GM21447 (cell line): ENCODE results near the gene DNAJC15.

Experiments used
- ATAC-seq: cut with Tn5 transposase; IDR thresholded peaks from one replicate; pipeline ENCODE4 v1.9.1; 2021; ENCODE audit not compliant: unreplicated experiment

DNAJC15 gene

GRCh38 chr13:43124490-43124889 is 101.1 kb downstream of the DNAJC15 start:
- no peak for ATAC-seq

DNA sequence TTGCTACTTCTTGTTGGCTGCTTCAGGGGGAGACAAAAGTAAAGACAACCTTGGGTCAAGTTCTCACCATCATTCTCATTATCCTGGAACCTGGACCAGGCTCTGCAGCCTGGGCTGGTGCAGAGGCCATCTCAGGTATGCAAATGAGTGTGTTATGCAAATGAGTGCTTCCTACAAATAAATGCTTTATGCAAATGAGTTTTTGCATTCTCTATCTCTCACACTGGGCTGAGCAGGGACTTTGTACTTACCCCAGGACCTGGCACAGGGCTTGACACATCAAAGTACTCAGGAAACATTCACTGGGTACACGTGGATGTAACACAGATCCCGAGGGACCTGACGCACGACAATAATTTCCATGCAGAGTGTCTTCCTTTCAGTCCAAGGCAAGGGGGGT is 103.0 kb downstream of the DNAJC15 start:
- ATAC-seq = no peak

DNA sequence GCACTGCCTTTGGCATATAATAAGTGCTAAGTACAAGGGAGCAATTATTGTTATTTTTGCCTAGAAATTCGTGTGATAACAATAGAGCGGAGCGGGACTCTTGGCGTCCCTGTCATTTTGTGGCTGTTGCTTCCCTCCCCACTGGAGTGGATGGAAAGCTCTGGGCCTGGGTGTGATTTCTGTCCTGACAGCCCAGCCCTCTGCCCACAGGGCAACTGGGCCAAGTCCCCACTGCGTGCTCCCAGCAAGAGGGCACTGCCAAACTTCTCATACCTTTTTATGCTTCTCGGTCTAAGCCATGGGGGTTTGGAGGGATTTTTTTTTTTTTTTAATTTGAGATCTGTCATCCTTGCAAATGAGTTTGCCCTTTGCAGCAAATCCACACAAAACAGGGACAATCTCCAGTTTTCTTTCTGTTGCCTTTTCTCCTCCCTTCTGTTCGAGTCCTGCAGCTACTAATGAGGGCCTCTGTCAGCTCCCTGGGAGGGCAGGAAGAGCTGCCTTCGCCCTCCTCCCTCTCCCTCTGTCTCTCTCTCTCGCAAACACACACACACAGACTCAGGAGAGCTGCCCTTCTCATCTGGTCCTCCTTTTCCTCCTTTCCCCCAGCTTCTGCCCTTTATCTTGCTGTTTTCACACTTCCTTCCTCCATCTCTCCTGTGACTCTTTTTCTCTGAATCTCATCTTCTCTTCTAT is 103.9 kb downstream of the DNAJC15 start:
- ATAC-seq = no peak

DNA sequence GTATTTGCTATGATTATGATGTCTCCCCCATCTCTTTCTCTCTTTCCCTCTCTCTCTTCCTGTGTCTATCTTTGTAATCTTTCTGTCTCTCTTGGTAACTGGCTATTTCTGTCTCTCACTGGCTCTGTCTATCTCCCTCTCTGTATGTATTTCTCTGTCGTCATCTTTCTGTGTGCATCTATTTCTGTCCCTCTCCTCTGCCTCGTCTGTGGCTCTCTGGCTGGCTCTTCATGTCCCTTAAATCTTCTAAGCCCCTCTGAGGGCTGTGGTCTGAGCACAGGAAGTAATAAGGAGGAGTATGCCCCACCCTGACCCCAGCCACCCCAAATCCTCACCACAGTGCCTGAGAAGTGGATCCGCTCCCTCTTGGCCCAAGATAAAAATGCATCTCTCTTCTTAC is 104.4 kb downstream of the DNAJC15 start:
- ATAC-seq = no peak

DNA sequence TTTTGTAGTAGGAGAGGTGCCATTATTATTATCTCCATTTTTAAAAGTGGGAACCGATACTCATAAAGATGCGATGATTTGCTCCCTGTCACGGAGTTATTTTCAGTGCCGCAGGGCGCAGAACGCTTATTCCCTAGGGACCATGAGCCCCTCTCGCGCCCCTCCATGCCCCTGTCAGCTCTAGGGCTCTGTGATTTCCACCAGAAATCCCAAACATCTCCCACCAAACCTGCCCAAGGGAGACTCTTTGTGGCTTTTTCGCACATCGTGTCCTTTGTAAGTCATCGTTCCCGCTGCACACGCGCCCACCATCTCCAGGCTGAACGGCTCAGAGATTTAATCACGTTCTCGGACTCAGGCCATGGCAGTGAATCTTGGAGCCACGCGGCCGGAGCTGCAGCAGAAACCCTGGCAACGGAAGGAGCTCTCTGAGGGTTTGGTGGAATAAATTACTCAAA is 105.1 kb downstream of the DNAJC15 start:
- ATAC-seq = no peak

- no peak for ATAC-seq
Observed at GRCh38 chr13:43129066-43129465, 105.7 kb downstream of the DNAJC15 start.

GRCh38 chr13:43129511-43130110 is 106.2 kb downstream of the DNAJC15 start:
- no peak for ATAC-seq

DNA sequence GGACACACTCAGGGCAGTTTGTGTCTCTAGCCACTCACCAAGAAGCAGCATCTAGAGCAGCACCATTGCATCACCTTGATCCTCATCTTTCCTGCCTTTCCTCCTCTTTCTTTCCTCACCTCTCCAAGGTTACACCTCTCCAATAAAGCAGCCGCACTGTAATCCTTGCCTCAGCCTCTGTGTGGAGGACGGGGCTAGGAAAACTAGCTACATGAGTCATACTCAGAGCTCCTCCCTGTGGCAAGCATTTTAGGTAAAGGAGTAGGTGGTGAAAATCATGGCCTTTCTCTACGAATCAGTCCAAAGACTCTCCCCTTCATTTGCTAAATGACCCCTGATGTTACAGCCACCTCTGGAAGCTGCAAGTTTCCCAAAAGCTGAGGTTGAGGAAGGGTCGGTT is 108.9 kb downstream of the DNAJC15 start:
- ATAC-seq = no peak

DNA sequence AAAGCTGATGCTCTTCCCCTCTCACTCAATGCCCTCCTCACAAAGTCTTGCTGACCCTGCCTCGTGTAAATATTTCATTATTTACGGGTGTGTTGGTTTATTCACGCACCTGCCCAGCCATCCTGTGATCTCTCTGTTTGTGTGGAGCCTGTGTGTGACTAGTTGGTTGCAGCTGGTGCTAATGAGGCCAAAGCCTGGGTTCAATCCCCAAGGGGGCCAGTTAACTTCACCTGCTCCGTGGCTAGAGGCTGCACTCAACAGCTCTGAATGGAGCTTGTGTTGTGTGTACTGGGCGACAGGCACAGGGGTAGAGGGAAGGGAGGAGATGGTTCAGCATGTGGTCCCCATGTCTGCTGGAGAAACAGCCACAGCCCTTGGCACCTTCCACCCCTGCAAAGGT is 109.5 kb downstream of the DNAJC15 start:
- no peak for ATAC-seq

- no peak for ATAC-seq
Observed at GRCh38 chr13:43133792-43134191, 110.4 kb downstream of the DNAJC15 start.

DNA sequence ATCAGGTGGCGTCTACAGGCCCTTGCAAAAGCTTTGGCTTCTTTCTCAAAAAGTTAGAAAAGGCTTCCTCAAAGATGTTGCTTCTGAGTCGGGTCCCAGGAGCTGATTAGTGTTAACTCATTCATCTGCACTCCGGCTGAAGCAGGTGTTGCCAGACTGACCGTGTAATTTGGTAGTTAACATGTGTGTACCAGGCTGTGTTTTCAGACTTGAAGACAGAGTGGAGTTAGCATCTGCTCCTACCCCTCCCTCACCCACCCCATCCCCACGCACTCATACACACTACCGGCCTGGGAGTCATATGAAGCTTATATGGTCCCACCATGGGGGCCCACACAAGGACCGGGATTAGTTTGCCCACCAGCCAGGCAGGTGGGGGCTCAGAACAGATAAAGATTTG is 111.5 kb downstream of the DNAJC15 start:
- no peak for ATAC-seq

DNA sequence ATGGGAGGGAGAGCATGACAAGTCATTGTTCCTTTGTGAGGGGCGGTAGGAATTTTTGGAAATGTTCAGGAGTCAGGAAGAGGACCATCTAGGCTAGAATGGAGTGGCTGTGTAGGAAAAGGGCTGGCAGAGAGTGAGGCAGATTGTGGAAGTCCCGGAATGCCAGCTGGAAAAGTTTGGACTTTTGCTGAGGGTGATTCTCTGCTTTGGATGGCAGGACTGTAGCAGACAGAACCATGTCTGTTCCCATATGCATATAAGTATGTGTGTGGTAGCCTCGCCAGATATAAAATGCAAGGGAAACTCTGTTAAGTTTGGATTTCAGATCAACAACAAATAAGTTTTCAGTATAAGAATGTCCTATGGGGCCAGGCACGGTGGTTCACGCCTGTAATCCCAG is 112.1 kb downstream of the DNAJC15 start:
- no peak for ATAC-seq

DNA sequence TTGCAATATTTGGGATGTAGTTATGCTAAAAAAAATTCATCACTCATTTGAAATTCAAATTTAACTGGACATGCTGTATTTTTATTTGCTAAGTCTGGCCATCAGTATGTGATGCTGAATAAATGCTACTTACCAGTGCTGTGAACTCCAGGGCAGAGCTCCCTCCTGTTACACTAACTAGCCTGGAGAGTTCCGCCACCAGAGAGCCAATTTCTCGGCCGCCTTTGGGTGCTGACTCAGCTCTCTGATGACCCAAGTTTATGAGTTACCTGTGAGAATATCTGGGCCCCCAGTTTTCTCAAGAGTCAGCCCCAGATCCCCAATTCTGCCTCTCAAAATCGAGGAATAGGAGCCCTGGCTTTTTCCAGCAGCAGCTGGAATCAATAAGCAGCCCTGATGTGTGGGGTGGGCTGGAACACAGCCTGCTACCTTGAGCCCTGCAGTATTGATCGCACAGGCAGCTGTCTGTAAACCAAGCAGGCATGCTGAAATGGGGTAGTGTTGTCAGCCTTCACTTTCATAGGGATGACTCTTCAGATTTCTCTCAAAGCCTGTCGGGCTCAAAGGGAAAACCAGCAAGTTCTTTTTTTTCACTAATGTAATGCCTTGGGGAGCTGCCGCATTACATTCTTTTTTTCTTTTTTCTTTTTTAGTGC is 113.7 kb downstream of the DNAJC15 start:
- no peak for ATAC-seq

DNA sequence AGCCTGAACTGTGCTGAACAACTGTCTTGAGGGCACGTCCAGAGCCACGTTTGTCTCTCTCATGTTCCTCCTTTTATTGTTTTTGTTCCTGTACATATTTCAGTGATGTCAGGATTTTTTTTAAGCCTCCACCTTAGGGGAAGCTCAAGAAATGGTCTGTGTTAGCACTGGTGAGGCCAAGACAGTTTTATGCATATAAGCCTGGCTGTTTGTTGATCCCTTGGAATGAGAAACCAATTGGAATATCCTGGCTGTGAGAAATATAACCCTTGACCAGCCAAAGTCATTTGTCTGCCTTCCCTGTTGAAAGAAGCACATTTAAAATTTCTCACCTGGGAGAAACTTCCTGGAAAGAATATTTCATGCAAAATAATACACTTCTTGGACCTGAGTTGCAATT is 115.8 kb downstream of the DNAJC15 start:
- no peak for ATAC-seq

DNA sequence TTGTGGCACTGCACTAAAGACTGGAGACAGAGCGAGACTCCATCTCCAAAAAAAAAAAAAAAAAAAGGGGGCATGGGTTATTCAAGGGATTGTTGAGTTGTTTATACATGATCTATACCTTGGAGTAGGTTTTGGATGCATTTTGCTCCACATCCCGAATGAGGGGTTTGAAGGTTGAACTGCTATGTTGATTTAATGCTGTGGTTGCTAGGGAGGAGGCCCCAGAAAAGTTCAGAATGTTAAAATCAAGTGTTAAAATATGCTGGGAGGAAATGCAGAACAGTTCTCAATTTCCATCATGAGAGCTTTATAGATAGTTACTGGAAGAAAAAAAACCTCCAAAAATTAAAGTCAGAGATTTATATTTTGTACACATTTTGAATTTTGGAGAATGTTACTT is 116.5 kb downstream of the DNAJC15 start:
- no peak for ATAC-seq

GRCh38 chr13:43140985-43141384 is 117.6 kb downstream of the DNAJC15 start:
- no peak for ATAC-seq

GRCh38 chr13:43141685-43142084 is 118.3 kb downstream of the DNAJC15 start:
- no peak for ATAC-seq

GRCh38 chr13:43143591-43143990 is 120.2 kb downstream of the DNAJC15 start:
- no peak for ATAC-seq

DNA sequence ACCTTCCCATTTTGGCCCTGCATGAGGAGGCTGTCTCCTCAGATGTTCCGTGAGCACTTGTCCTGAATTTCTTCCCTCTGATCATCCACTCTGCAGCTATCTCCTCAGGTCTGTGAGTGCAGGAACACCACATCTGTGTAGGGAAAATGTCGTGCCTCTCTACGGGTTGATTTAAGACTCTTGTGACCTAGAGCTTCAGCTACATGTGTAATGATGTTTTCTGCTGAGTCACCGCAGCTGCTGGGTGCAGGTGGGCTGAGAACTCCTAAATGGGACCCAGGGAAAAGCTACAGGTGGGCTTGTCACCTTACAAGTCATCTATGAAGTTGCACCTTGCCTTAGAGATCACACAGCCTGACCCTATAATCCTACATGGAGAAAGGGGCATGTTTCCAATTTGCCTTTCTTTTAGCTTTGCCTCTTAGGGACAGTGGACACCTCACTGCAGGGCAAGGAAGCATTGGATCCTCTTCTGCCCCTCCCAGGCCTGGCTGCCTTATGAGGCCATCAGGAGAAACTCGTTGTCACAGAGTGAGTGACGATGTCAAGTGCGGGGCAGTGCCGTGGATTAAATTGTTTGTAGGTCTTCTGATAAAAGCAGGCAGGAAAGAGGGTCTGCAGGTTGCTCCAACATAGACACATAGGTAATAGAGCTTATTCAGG is 122.3 kb downstream of the DNAJC15 start:
- no peak for ATAC-seq

DNA sequence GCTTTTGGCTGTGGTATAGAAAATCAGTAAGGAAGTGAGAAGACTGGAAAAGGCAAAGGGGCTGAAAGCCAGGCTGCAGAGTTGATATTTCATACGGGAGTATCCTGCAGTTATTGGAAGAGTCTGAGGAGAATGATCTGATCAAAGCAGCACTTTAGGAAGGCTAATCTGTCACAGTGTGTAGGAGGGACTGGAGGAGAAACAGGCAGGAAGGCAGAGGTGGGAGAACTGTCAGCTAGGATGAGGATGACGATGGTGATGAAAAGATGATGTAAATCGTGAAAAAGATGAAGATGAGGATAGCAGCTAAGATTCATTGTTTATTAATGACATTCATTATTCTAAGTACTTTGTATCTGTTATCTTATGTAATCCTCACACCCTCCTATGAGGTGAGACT is 123.0 kb downstream of the DNAJC15 start:
- no peak for ATAC-seq

DNA sequence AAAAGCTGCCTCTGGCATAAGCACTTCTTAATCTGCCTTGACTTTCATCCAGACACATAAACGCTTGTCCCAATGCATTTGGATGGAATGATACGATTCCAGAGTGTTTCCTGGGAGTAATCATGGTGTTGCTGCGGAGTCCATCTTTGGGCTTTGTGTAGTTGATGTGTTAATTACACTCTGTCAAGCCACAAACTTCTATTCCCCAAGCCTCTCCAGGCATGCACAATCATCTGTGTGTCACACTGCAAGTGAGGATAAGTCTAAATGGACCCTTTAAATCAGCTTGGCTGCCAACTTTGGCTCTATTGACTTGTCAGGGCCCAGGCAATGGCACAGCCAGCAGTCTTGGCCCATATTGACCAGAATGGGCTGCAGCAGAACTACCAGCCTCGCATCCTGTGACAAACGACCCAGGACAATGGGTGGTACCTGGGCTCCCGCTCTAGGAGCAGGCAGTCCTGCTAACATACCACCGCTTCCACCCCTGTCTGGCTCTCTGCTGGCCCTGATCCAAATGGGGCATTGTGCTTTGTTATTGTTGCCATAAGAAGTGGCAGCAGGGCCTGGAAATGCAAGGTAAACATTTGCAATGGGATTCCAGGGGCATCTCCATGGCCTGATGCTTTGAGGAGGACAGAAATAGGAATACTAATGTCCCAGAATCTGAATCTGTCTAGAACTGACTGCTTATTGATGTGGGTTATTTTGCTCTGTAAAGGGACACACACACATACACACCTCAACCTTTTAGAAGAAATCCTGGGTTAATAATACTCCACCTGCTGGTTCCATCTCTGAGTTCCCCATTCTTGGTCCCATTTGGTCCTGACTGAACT is 127.2 kb downstream of the DNAJC15 start:
- ATAC-seq = no peak
